SW 1271 (cell line): Measurements from ENCODE around the gene RNF144B.

Source experiments
- DNase-seq, 2 experiments: peaks; one replicate each; lab custom pipeline; 2025; lab: John Stamatoyannopoulos, UW

The RNF144B gene

DNA sequence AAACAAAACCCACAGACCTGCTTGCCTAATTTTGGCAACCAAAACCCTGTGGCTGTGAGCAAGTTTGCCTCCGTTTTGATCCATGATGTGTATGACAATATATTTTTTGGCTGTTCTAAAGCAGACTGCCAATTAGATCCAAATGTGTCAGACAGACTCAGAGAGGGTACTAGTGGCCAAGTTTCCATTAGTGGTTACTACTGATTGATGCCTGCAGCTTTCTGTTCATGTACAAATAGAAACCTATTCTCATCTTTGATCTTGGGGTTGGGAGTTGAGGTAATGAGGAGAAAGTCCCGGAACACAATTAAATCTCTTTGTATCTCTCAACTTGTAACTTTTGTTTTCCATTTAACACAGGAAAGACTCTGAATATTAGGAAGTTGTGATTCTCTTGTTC, 100.9 kb downstream of the RNF144B start:
- no peak for DNase-seq

GRCh38 chr6:18488526-18489270, 101.5 kb downstream of the RNF144B start:
- DNase-seq = no peak

DNA sequence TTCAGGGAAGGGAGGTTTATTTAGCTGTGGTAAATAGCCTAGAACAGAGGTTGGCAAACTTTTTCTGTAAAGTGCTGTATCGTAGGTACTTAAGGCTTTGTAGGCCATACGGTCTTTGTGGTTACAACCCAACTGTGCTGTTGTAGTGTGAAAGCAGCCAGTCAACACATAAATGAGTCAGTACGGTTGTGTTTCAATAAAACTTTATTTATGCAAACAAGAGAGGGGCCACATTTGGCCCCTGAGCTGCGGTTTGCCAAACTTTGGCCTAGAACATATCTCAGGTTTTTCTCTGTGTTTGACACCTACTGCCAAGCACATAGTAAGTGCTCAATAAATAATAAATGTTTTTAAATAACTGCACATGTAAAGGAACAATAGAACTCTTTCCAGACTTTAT, 102.2 kb downstream of the RNF144B start:
- no peak for DNase-seq

DNA sequence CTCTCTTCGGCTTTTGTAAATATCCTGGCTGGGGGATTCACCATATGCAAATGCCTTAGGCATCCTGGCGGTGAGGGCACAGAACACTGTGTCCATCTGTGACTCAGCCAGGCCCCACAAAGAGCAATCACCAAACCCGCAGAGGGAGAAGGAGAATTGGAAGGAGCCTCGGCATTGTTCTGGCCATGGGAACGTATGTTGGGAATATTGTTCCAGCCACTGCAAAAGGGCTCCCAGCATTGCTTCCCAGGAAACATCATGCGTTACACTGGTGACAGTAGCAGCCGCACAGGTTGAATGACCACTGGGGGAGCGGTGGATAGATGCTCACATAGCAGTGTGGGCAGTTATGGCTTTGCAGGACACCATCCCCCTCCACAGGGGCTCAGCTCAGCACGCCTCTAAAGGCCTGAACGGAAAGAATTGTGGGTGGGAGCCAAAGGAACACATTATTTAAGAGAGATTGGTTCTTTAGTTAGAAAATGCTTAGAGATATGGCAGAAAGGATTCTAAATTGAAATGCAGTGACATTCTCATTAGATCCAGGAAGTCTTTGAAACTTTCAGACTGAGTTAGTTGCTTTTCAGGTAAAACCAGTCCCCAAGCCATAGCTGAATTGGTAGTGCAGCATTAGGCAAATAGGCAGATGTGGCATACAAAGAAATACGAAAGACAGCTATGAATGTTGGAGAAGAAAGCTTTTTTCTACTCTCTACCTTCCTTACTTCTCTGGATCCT, 104.3 kb downstream of the RNF144B start:
- DNase-seq = no peak

GRCh38 chr6:18492972-18493371, 105.8 kb downstream of the RNF144B start:
- DNase-seq = no peak

GRCh38 chr6:18493382-18493891, 106.3 kb downstream of the RNF144B start:
- DNase-seq = no peak

- no peak for DNase-seq
Observed at GRCh38 chr6:18493925-18494324, 106.8 kb downstream of the RNF144B start.

- no peak for DNase-seq
Observed at GRCh38 chr6:18495236-18495635, 108.1 kb downstream of the RNF144B start.

GRCh38 chr6:18496462-18496861, 109.3 kb downstream of the RNF144B start:
- DNase-seq = no peak

DNA sequence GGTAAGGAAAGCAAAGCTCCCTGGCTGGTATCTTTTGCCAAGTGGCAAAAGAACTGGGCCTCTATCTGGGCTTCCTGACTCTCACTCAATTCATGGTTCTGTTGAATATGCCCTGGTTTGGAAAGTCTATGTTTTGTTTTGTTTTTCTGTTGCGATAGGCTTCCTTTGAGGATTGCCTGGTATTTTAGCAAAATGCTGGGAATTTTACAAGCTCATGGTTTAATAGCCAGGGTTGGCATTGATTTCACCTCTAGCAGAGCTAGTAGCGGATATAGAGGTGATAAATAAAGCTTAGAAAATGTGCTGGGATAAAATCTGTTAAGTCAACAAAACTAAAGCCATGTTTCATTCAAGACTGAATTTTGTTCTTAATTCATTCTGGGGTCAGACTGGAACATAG, 109.9 kb downstream of the RNF144B start:
- no peak for DNase-seq

DNA sequence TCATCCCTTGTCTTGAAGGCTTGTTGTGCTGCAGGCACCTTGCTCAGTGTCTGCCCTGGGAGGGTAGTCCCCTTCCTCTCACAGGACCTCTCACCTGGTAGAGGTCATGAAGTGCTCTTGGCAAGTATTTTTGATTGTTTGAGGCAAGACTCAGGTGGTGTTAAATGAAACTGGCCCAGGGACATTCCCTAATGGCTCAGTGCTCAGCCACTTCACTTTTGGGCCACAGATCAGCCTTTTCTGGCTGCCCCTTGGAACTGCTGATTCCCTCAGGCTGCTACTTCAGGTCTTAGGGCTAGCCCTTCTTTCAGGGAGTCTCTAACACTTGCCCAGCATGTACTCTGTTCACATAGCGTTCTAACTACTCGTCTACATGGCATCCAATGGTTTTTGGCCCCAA, 111.3 kb downstream of the RNF144B start:
- no peak for DNase-seq

DNA sequence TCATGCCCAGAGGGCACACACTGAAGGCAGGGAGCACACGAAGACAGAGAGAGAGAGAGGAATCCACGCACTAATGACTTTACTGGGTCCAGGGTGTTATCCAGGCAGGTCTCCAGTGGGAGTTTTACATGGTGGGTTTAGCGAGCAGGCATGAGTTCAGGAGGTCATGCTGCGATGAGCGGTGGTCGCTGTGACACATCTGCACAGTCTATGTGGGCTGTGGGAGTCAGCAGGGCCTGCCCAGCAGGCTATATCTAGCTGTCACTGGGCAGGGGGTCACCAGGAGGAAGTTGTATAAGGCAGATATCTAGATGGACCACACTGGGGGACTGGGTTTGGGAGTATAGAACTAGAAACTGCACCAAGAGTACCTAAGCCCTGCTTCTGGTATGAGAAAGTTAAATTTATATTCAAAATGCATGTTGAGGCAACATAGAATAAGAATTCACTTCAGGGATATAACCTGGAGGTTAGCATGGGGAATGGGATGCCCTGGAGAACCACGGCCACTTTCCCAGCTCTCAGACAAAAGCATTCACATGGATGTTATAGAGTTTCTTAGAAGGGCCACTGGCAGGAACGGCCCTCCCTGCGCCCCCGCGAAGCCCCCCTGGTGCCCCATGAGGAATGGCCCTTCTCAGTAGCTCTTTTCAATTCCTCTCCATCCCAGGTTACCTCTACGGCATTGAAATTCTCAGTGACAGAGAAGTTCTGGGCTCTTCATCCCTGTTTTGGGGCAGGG, 113.9 kb downstream of the RNF144B start:
- DNase-seq = no peak

DNA sequence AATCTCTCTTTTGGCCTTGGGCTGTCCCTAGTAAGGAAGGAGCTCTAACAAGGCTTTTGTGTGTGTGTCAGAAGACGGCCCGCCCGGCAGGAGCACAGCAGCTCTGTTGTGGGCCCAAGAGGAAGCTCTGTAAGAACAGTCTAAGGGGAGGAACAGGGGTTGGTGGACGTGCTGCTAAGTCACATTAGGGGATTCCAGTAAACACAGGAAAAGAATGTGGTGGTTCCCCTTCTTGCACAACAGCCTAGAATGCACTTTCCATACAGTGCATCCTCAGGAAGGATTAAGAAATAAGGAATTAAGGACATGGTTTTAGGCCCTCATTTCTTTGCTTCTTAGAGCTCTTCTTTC, 114.5 kb downstream of the RNF144B start:
- DNase-seq = no peak

- DNase-seq = no peak
Observed at GRCh38 chr6:18503206-18503592, 116.0 kb downstream of the RNF144B start.

- peak in 1 of 2 experiments; percentile 78 for DNase-seq
Observed at GRCh38 chr6:18503593-18504231, 116.6 kb downstream of the RNF144B start.

DNA sequence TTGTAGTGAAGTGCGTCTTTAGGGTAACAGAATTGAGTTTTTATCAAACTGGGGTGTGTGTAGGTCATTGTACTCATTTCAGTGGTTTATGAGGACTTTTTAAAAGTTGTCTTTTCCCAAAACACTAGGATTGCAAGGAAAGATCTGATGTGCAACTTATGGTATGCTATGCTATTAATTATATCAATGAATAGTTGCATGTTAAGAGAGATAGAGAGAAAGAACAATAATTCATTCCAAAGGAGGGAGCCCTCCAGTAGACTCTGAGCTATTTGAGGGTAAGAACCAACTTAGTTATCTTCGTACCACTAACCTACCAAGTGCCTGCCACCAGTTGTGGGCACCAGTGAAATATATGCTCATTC, 117.1 kb downstream of the RNF144B start:
- no peak for DNase-seq

DNA sequence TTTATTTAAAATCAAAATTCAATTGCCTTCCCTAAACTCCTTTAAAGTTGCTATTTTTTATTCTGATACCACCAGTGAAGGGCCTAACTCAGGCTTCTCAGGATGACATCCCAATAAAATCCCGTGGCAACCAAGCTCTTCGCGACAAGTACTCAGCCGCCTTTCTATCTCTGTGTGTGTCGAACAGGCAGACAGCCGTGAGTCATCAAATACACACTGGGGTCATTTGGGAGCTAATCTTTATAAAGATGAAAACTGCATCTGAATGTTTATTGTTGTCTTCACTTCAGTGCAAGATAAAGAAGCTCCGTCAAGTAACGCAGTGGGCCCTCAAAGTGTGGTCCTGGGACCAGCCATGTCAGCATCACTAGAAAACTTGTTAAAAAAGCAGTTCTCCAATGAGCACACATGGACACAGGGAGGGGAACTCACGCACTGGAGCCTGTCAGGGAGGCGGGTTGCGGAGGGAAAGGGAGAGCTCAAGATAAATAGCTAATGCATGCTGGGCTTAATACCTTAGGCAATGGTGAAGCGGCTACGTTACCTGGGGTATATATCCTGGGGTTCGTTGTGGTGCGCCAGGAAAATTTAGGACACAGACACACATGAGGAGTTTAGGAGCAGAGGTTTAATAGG, 119.3 kb downstream of the RNF144B start:
- no peak for DNase-seq

- no peak for DNase-seq
Observed at GRCh38 chr6:18507018-18507415, 119.9 kb downstream of the RNF144B start.

DNA sequence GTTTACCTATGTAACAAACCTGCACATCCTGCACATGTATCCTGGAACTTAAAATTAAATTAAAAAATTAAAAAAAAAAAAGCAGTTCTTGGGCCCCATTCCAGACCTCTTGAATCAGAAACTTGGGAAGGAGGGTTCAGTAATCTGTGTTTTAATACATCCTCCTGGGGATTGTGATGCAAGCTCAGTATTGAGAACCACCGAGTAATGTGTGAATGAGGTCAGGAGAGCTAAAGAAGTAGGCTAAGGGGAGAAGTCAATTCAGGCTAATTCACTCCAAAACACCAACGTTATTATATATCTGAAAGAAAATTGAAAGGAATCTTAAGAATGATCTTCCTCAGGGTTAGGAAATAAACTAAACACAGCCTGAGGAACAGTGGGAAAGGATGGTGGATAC, 120.4 kb downstream of the RNF144B start:
- DNase-seq = no peak

DNA sequence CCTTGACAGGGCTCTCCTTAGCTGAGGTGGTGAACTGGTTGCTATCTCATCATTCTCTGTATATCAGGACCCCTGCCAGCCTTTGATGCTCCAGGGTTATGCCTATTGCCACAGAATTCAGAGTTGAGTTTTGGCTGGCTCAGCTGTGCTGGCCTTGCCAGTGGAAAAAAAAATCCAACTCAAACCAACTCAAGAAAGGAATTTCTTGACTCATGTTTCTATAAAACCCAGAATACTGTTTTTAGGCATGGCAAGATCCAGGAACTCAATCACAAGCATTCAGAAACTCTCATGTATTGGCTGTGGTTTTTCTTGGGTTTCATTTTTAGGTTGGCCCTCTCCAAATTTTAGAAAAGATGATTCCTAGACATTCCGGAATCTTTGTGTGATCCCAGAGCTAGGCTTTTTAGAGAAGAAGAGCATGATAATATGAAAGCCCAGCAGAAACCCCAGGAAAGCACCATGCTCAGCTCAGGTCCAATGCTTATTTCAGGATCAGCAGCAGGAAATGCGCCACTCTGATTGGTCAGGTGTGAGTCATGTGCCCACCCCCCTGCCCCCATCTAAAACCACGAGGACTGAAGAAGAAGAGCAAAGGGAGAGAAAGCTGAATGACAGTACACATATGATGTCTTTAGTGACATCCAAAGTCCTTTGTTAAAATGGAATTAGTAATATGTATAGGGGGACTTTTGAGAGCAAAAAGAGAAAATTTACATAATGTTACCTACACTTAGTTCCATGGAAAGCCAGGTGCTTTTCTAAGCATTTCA, 122.9 kb downstream of the RNF144B start:
- no peak for DNase-seq

GRCh38 chr6:18510644-18511033, 123.5 kb downstream of the RNF144B start:
- no peak for DNase-seq
